Large intestine (tissue), 3 donors: ENCODE results near the gene NCS1. TPM values are rescaled to one million over a fixed set of nuclear protein-coding genes. Genes with fewer than 3 reads are reported as not detected.

ENCODE experiments used
- DNase-seq, 2 donors: peaks; one replicate each; pipeline versions ENCODE4 v3.0.0 to v3.0.0-alpha.2; 2013
- H3K27ac ChIP-seq: one replicate; pipeline ENCODE4 v1.5.1; 2013; ENCODE audit warnings: low read length
- H3K27me3 ChIP-seq: 2 replicates; pipeline ENCODE4 v1.6.1; 2013; ENCODE audit warnings: low read length; ENCODE audit not compliant: control insufficient read depth, insufficient read depth
- H3K36me3 ChIP-seq: 2 replicates; pipeline ENCODE4 v1.6.1; 2013; ENCODE audit warnings: low read length; ENCODE audit not compliant: control insufficient read depth, insufficient read depth
- H3K4me1 ChIP-seq: one replicate; pipeline ENCODE4 v1.6.1; 2013; ENCODE audit warnings: low read length; ENCODE audit not compliant: control insufficient read depth, insufficient read depth
- H3K4me3 ChIP-seq: one replicate; pipeline ENCODE4 v1.5.1; 2013; ENCODE audit warnings: low read length
- H3K9me3 ChIP-seq: one replicate; pipeline ENCODE4 v1.6.1; 2013; ENCODE audit warnings: mild to moderate bottlenecking, low read depth, low read length, moderate library complexity; ENCODE audit not compliant: control insufficient read depth
- WGBS: methylation state at CpG from one replicate; pipeline ENCODE4 v1.1.5; 2013; ENCODE audit warnings: low lambda C conversion rate; ENCODE audit not compliant: insufficient coverage; 5-methylcytosine and 5-hydroxymethylcytosine counted together
- polyA plus RNA-seq: library from polyadenylated mRNA; unstranded; fragments of 120-200 nt; gene quantifications from one replicate; pipeline ENCODE4 v1.2.1, GENCODE V29; 2013

The NCS1 gene
- polyA plus RNA-seq, 1 donor: 14.7 TPM

DNA sequence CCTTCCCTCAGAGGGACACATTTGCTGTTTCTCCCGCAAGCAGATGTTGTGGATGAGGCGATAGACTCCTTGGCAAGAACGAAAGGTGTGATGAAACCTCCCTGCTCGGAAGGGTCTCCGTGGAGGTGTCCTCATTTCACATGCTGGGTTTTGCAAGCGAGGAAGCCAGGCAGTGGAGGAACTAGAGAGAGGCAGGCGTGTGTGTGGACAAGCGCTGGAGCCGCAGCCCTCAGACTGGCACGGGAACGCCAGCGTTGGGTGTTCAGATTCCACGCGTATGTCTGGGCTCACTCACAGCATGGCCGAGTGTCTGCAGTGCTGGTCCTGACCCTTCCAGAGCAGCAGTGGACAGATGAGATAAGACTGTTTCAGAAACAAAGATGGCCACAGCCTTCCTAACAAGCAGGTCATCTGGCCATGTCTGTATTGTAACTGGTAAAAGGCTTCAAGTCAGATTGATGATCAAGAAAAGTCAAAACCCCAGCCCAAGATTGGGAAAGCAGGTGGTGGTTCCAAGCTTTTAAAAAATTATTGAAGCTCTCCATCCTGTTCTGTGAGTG lies 35.0 kb upstream of the NCS1 start:
- H3K36me3 ChIP-seq: peaks cover 35% of the 10 kb centered on the region
- H3K4me3 ChIP-seq: no peak overlapping the region
- no peak overlapping the region for H3K27ac ChIP-seq
- DNase-seq: no peak
- H3K27me3 ChIP-seq: no peaks in the 10 kb centered on the region
- no peaks in the 10 kb centered on the region for H3K4me1 ChIP-seq
- H3K9me3 ChIP-seq: no peaks in the 10 kb centered on the region
- whole genome bisulfite sequencing: 100% methylated on average over 1 of the region's 15 CpGs

DNA sequence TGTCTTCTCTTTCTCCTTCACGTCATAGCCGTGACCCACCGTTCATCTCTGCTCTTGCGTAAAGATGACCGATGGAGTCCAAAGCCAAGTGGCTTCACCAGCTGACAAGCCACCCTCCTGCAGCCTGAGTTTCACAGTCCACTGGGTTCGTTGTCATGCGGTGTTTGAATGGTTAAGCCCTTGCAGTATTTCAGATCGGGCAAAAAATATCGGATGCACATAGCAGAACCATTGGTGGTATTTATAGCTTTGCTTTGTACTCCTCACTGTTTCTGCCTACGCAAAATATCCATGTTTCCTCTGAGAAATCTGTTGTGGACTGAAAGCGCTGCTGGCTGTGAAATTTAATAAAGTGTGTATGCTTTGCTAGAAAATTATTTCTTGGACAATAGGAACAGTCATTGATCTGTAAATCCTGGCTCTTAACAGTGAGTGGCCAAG lies 34.5 kb upstream of the NCS1 start:
- Histone ChIP-seq H3K9me3 (no peaks in the 10 kb centered on the region), H3K36me3 (peaks cover 33% of the 10 kb centered on the region), H3K27ac (peak overlapping the region; percentile 53), H3K27me3 (no peaks in the 10 kb centered on the region), H3K4me1 (no peaks in the 10 kb centered on the region), H3K4me3 (no peak overlapping the region)
- no CpG with 5 or more reads among the region's 11 CpGs for WGBS
- DNase-seq: no peak

DNA sequence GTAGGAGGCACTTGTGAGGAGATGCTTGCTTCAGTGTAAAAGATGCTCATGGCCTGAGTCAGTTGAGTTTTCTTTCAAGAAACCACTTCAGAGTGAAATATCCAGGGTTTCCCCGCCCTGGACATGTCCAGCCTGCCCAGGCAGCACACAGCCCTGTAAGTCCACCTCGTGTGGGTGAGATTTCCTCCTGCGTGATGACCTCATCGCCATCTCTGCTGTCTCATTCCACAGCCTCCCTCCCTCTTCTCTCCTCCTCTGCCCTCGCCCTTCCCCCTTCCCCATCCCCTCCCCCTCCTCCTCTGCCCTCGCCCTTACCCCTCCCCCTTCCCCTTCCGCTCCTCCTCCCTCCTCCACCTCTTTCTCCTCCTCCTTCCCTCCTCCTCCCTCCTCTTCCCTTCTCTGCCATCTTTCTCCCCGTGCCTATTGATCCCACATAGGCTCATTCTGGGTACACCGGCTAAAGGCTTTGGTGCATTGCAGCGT lies 34.0 kb upstream of the NCS1 start:
- Histone ChIP-seq H3K4me1 (no peaks in the 10 kb centered on the region), H3K4me3 (no peak overlapping the region), H3K27ac (peak overlapping the region; percentile 53), H3K36me3 (peaks cover 30% of the 10 kb centered on the region), H3K27me3 (peaks cover 4% of the 10 kb centered on the region), H3K9me3 (no peaks in the 10 kb centered on the region)
- 50% methylated on average over 2 of the region's 10 CpGs for WGBS
- no peak for DNase-seq

DNA sequence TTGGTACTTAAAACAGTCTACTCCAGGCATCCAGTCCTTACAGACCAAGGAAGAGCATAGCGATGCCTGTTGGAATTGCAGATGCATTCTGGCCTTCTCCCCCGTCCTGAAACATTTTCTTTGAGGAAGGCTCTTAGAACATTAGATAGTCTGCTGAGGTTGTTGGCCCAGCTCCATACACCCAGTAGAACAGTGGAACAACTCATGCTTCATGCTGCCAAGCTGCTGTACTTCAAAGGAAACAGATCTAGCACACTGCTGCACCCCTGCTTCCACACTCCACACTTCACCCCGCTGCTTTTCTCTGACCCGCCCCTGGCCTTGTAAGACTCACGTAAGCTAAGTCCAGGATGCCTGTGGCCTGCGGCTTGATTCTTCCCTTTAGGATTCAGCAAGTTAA lies 33.4 kb upstream of the NCS1 start:
- Histone ChIP-seq H3K36me3 (peaks cover 25% of the 10 kb centered on the region), H3K27ac (peak overlapping the region; percentile 25), H3K4me3 (no peak overlapping the region), H3K27me3 (peaks cover 5% of the 10 kb centered on the region), H3K9me3 (no peaks in the 10 kb centered on the region), H3K4me1 (no peaks in the 10 kb centered on the region)
- no CpG with 5 or more reads among the region's 6 CpGs for WGBS
- DNase-seq: peak in 1 of 2 donors; percentile 34

DNA sequence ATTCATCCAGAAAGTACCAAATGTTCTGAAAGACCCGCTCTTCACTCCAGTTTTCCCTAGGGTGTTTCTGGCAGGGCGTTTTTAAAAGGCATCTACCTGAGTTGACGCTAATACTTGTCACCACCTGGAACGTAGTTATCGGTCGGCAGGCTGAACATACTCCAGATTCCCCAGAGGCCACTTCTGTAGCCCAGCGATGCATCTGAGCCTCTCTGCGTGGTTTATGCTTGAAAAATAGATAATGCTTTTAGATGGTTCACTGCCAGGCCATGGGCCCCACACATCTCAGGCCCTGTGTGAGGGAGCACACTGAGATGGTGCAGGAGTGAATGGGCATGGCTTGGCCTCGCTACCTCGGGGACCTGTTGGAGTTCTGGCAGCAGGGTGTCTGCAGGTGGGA lies 33.0 kb upstream of the NCS1 start:
- H3K36me3 ChIP-seq: peaks cover 24% of the 10 kb centered on the region
- no peak overlapping the region for H3K4me3 ChIP-seq
- WGBS: no CpG with 5 or more reads among the region's 10 CpGs
- DNase-seq: no peak
- H3K4me1 ChIP-seq: no peaks in the 10 kb centered on the region
- no peaks in the 10 kb centered on the region for H3K9me3 ChIP-seq
- peaks cover 7% of the 10 kb centered on the region for H3K27me3 ChIP-seq
- H3K27ac ChIP-seq: peak overlapping the region; percentile 25

DNA sequence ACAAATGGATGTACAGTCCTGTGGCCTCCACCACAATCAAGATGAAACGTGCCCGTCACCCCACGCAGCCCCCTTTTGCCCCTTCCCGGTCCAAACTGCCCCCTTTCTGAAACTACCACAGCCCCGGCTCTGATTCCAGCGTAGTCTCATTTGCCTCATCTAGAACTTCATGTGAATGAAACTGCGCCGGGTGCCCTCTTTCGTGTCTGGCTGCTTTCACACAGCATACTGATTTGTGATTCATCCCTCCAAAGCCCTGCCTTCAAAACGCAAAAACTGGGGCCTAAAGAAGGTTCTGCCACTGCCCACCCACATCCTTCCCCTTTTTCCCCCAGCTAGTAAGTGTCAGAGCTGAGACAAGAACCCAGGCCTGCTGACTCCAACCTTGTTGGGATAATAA lies 31.5 kb upstream of the NCS1 start:
- Histone ChIP-seq H3K4me1 (no peaks in the 10 kb centered on the region), H3K36me3 (peaks cover 12% of the 10 kb centered on the region), H3K4me3 (no peak overlapping the region), H3K27ac (no peak overlapping the region), H3K9me3 (no peaks in the 10 kb centered on the region), H3K27me3 (peaks cover 10% of the 10 kb centered on the region)
- no CpG with 5 or more reads among the region's 10 CpGs for WGBS
- DNase-seq: no peak

DNA sequence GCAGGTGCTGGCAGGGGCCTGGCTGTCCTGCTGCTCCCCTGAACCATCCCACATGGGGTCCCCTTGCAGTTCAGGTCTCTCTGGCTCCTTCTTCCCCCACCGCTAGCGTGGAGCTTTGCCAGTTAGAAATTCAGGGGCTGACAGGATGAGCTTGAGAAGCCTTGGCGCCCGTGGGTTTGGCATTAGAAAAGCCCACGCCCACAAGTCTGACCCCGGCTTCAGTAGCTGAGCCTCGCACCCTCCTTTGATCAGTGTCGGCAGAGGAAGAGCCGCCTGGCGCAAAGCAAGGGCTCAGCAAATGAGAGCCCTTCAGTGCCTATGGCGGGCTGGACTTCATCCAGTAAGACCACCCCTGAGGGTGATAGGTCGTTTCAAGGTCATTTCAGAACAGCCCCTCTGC lies 30.1 kb upstream of the NCS1 start:
- no peak for DNase-seq
- Histone ChIP-seq H3K27me3 (peaks cover 10% of the 10 kb centered on the region), H3K9me3 (no peaks in the 10 kb centered on the region), H3K4me1 (no peaks in the 10 kb centered on the region), H3K36me3 (peaks cover 3% of the 10 kb centered on the region), H3K27ac (no peak overlapping the region), H3K4me3 (no peak overlapping the region)
- no CpG with 5 or more reads among the region's 12 CpGs for WGBS

DNA sequence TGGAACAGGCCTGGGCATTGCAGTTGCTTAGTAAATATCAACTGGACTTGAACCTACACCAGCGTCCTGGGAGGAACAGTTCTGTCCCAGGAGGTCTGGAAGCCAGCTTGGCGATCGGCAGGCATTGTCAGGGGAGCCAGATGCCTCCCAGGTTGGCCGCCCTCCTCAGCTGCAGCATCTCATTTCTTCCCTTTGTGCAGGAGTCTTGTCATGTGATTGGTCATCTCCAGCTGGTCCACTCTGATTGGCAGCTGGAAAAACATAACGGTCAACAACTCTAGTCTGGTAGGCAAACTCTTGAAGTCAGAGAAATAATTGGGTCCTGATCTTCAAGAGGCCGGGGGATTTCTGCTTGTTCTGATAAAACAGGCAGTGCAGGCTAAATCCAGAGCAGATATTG lies 29.6 kb upstream of the NCS1 start:
- Histone ChIP-seq H3K4me1 (no peaks in the 10 kb centered on the region), H3K27ac (no peak overlapping the region), H3K4me3 (no peak overlapping the region), H3K9me3 (no peaks in the 10 kb centered on the region), H3K36me3 (no peaks in the 10 kb centered on the region), H3K27me3 (peaks cover 10% of the 10 kb centered on the region)
- DNase-seq: no peak
- WGBS: no CpG with 5 or more reads among the region's 6 CpGs

DNA sequence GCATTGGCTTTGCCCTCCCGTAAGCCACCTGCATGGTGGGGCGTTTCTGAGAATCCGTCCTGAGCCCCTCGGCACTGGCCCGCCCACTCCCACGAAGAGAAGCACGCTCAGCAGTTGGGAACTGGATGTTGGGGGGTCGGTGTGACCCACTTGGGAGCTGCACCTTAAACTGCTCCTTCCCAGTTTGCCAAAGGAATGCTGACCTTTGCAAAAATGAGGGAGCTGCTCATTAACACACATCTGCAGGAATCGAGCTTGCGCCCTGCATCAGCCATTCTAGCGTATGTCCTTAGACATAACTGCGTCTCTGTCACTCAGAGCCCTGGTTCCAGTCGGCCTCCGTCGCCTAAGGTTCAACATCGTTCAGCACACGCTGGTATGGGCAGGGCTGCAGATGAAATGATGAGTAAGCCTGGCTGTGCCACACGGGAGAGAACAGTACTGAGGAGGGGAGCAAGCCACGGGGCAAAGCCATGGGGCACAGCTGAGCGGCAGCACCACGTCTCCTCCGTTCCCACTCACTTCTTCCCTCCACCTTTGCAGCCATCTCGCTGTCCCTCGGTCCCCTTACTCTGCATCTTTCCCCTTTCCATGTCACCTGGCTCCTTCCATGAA lies 28.8 kb upstream of the NCS1 start:
- H3K27me3 ChIP-seq: peaks cover 10% of the 10 kb centered on the region
- no peak overlapping the region for H3K4me3 ChIP-seq
- H3K27ac ChIP-seq: no peak overlapping the region
- no peaks in the 10 kb centered on the region for H3K36me3 ChIP-seq
- no peaks in the 10 kb centered on the region for H3K4me1 ChIP-seq
- no CpG with 5 or more reads among the region's 24 CpGs for WGBS
- DNase-seq: no peak
- H3K9me3 ChIP-seq: no peaks in the 10 kb centered on the region

DNA sequence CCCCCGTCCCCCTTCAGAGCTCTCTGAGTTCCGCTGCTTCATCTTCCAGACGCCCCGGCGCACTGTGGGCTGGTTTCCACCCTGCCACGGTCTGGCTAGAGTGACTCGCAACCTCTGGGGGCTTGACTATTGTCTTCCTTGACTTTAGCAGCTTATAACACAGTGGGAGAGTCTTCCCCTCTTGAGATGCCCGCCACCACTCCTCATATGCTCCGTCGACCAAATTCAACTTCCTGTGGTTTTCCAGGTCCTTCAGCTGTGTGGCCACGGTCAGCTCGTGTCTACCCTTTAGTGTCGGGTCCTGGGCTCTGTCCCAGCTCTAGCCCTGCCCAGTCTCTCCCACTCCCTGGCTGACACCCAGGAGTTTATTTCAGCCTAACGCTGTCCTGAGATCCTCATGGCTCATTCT lies 28.2 kb upstream of the NCS1 start:
- H3K4me1 ChIP-seq: no peaks in the 10 kb centered on the region
- no peaks in the 10 kb centered on the region for H3K36me3 ChIP-seq
- WGBS: no CpG with 5 or more reads among the region's 14 CpGs
- H3K27me3 ChIP-seq: peaks cover 10% of the 10 kb centered on the region
- H3K27ac ChIP-seq: no peak overlapping the region
- no peak for DNase-seq
- H3K9me3 ChIP-seq: no peaks in the 10 kb centered on the region
- no peak overlapping the region for H3K4me3 ChIP-seq

DNA sequence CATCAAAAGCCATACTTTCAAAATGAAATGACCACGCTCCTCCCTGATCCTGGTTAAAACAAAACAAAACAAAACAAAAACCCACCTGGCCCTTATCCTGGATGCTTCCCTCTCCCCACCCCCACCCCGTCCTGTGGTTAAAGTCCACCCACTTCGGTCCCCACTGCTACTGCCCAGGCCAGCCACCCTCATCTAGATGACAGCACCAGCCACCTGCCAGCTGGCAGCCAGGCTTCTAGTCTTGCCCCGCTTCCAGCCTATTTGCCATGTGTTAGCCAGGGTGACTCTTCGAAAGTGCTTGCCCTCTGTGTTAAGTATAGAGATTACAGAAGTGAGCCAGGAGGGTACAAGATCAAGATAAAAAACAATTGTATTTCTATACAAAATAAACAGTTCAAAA lies 27.5 kb upstream of the NCS1 start:
- H3K36me3 ChIP-seq: no peaks in the 10 kb centered on the region
- H3K27me3 ChIP-seq: peaks cover 10% of the 10 kb centered on the region
- 80% methylated on average over 1 of the region's 5 CpGs for WGBS
- no peak overlapping the region for H3K27ac ChIP-seq
- no peak overlapping the region for H3K4me3 ChIP-seq
- H3K4me1 ChIP-seq: no peaks in the 10 kb centered on the region
- DNase-seq: no peak
- no peaks in the 10 kb centered on the region for H3K9me3 ChIP-seq
